Measurements from ENCODE around the gene TMEM95.

- TF ChIP-seq EGR1 (IDR thresholded peaks at IDR 0.05): no peak
- no peak for TF ChIP-seq CREB1 (IDR thresholded peaks at IDR 0.05; ENCODE audit: low read depth)
- TF ChIP-seq TAF1 (IDR thresholded peaks at IDR 0.05; ENCODE audit: low read depth): no peak
Observed at GRCh38 chr17:7361906-7362305, 7.0 kb downstream of the TMEM95 start.
